H9 (cell line): Measurements from ENCODE around the gene ATP8B4. TPM values are rescaled to one million over a fixed set of nuclear protein-coding genes. Genes with fewer than 3 reads are reported as not detected.

ENCODE experiments used
- DNase-seq: peaks from one replicate; pipeline ENCODE4 v3.0.0-alpha.2; 2017
- H2AFZ ChIP-seq: one replicate; pipeline ENCODE4 v1.6.1; 2013; ENCODE audit warnings: mild to moderate bottlenecking, low read length, control low read depth, moderate library complexity
- H2AK5ac ChIP-seq: 2 replicates; pipeline ENCODE4 v1.6.1; 2013; ENCODE audit warnings: low read length, control low read depth, mixed read lengths; ENCODE audit not compliant: insufficient read length
- H2BK120ac ChIP-seq: one replicate; pipeline ENCODE4 v1.6.1; 2013; ENCODE audit warnings: low read depth, mild to moderate bottlenecking, low read length, control low read depth, inconsistent platforms; ENCODE audit not compliant: poor library complexity, severe bottlenecking
- H2BK12ac ChIP-seq: 2 replicates; pipeline ENCODE4 v1.6.1; 2013; ENCODE audit warnings: low read length, control low read depth, mixed read lengths, low read depth; ENCODE audit not compliant: insufficient read length
- H2BK15ac ChIP-seq: 2 replicates; pipeline ENCODE4 v1.6.1; 2013; ENCODE audit warnings: low read depth, low read length, control low read depth
- H2BK20ac ChIP-seq: one replicate; pipeline ENCODE4 v1.6.1; 2013; ENCODE audit warnings: low read depth, mild to moderate bottlenecking, low read length, control low read depth, inconsistent platforms; ENCODE audit not compliant: poor library complexity, severe bottlenecking
- H2BK5ac ChIP-seq: 2 replicates; pipeline ENCODE4 v1.6.1; 2013; ENCODE audit warnings: low read length, control low read depth, mixed read lengths; ENCODE audit not compliant: insufficient read length
- H3K14ac ChIP-seq: 2 replicates; pipeline ENCODE4 v1.6.1; 2013; ENCODE audit warnings: low read length, control low read depth; ENCODE audit not compliant: insufficient read depth
- H3K18ac ChIP-seq: 2 replicates; pipeline ENCODE4 v1.6.1; 2013; ENCODE audit warnings: low read depth, mild to moderate bottlenecking, mixed read lengths, low read length, control low read depth; ENCODE audit not compliant: insufficient read length
- H3K23ac ChIP-seq: 2 replicates; pipeline ENCODE4 v1.6.1; 2013; ENCODE audit warnings: low read length, control low read depth, mixed read lengths, low read depth; ENCODE audit not compliant: insufficient read length
- H3K23me2 ChIP-seq: 2 replicates; pipeline ENCODE4 v1.6.1; 2013; ENCODE audit warnings: low read depth, mild to moderate bottlenecking, mixed read lengths, low read length, control low read depth; ENCODE audit not compliant: insufficient read length, poor library complexity, severe bottlenecking
- H3K27ac ChIP-seq: 2 replicates; pipeline ENCODE4 v1.5.1; 2013; ENCODE audit warnings: low read length, control low read depth, mixed read lengths, low read depth; ENCODE audit not compliant: insufficient read length
- H3K27me3 ChIP-seq: 2 replicates; pipeline ENCODE4 v1.6.1; 2013; ENCODE audit warnings: low read length, control low read depth, inconsistent platforms; ENCODE audit not compliant: insufficient read depth
- H3K4ac ChIP-seq: 2 replicates; pipeline ENCODE4 v1.6.1; 2013; ENCODE audit warnings: low read depth, mild to moderate bottlenecking, control low read depth, inconsistent platforms, low read length, moderate library complexity
- H3K4me1 ChIP-seq: 2 replicates; pipeline ENCODE4 v1.6.1; 2013; ENCODE audit warnings: low read length, control low read depth, inconsistent platforms; ENCODE audit not compliant: insufficient read depth
- H3K4me2 ChIP-seq: 2 replicates; pipeline ENCODE4 v1.6.1; 2013; ENCODE audit warnings: low read length, control low read depth, mixed read lengths; ENCODE audit not compliant: insufficient read length, insufficient read depth
- H3K56ac ChIP-seq: 2 replicates; pipeline ENCODE4 v1.6.1; 2013; ENCODE audit warnings: low read depth, mild to moderate bottlenecking, mixed read lengths, low read length, control low read depth; ENCODE audit not compliant: insufficient read length
- H3K79me1 ChIP-seq: 2 replicates; pipeline ENCODE4 v1.6.1; 2013; ENCODE audit warnings: low read depth, mild to moderate bottlenecking, moderate library complexity, low read length, control low read depth, inconsistent platforms; ENCODE audit not compliant: insufficient read depth, poor library complexity, severe bottlenecking
- H3K79me2 ChIP-seq: 2 replicates; pipeline ENCODE4 v1.6.1; 2013; ENCODE audit warnings: low read length, control low read depth, inconsistent platforms; ENCODE audit not compliant: insufficient read depth
- H3K9ac ChIP-seq: 2 replicates; pipeline ENCODE4 v1.6.1; 2013; ENCODE audit warnings: low read length, control low read depth, mixed read lengths; ENCODE audit not compliant: insufficient read length; ENCODE audit errors: extremely low read depth
- H3K9me3 ChIP-seq: one replicate; pipeline ENCODE4 v1.6.1; 2013; ENCODE audit warnings: low read depth, low read length, inconsistent platforms; ENCODE audit not compliant: control insufficient read depth
- H3T11ph ChIP-seq: one replicate; pipeline ENCODE4 v1.6.1; 2013; ENCODE audit warnings: mild to moderate bottlenecking, low read length, control low read depth, inconsistent platforms
- H4K20me1 ChIP-seq: one replicate; pipeline ENCODE4 v1.6.1; 2013; ENCODE audit not compliant: control insufficient read depth, insufficient read length, insufficient read depth
- H4K5ac ChIP-seq: 2 replicates; pipeline ENCODE4 v1.6.1; 2013; ENCODE audit warnings: low read depth, mild to moderate bottlenecking, mixed read lengths, low read length, control low read depth; ENCODE audit not compliant: insufficient read length
- H4K8ac ChIP-seq: replicated peaks from 2 replicates; pipeline ENCODE4 v1.6.1; 2013; ENCODE audit warnings: low read length, control low read depth, mixed read lengths, low read depth; ENCODE audit not compliant: insufficient read length
- H4K91ac ChIP-seq: 2 replicates; pipeline ENCODE4 v1.6.1; 2013; ENCODE audit warnings: low read depth, mild to moderate bottlenecking, moderate library complexity, mixed read lengths, low read length, control low read depth; ENCODE audit not compliant: insufficient read length
- H3K27ac Mint-ChIP-seq, 3 experiments: 2 replicates in 2 of 3; 3 replicates in 1 of 3; pipeline ENCODE4 v1.8.0; 2020 to 2021; ENCODE audit warnings: mixed read lengths in 3 of 3, mild to moderate bottlenecking in 1 of 3, moderate library complexity in 1 of 3
- H3K27me3 Mint-ChIP-seq: 2 replicates; pipeline ENCODE4 v1.8.0; 2021; ENCODE audit warnings: low read depth, mild to moderate bottlenecking, moderate library complexity, mixed read lengths
- H3K36me3 Mint-ChIP-seq, 3 experiments: 2 replicates in 2 of 3; 3 replicates in 1 of 3; pipeline ENCODE4 v1.8.0; 2020 to 2021; ENCODE audit warnings: low read depth in 3 of 3, mixed read lengths in 3 of 3; ENCODE audit not compliant: insufficient read depth in 1 of 3
- H3K4me1 Mint-ChIP-seq, 2 experiments: 2 replicates each; pipeline ENCODE4 v1.8.0; 2020; ENCODE audit warnings: mixed read lengths in 2 of 2
- H3K4me3 Mint-ChIP-seq, 2 experiments: 2 replicates in 1 of 2; 3 replicates in 1 of 2; pipeline ENCODE4 v1.8.0; 2020 to 2021; ENCODE audit warnings: mild to moderate bottlenecking in 2 of 2, mixed read lengths in 2 of 2, moderate library complexity in 1 of 2
- H3K9me3 Mint-ChIP-seq, 2 experiments: 2 replicates in 1 of 2; 3 replicates in 1 of 2; pipeline ENCODE4 v1.8.0; 2020; ENCODE audit warnings: mild to moderate bottlenecking in 2 of 2, mixed read lengths in 2 of 2, moderate library complexity in 1 of 2
- CTCF ChIP-seq: fragments of 200-600 bp; sonication (generic); conservative IDR thresholded peaks from 3 replicates; pipeline ENCODE4 v1.8.0; 2021; ENCODE audit warnings: antibody characterized with exemption, mild to moderate bottlenecking
- WGBS: extraction: QIAGEN DNeasy Blood & Tissue Kit; methylation state at CpG from one replicate; pipeline ENCODE4 v1.1.7; 2013; ENCODE audit warnings: missing lambda C conversion rate, low lambda C conversion rate, mixed read lengths; ENCODE audit not compliant: insufficient read length; ENCODE audit errors: extremely low coverage; 5-methylcytosine and 5-hydroxymethylcytosine counted together
- total RNA-seq: library from RNA; stranded (reverse); gene quantifications from 2 replicates; pipeline ENCODE4 v1.2.1, GENCODE V29; 2021

Gene ATP8B4
- total RNA-seq, 1 experiment from 2014 or later, result 0.52 TPM

- no peak overlapping the region for H3K27ac ChIP-seq
- H3K79me1 ChIP-seq, result no peaks in the 10 kb centered on the region
- H3K36me3 Mint-ChIP-seq, result no peaks in the 10 kb centered on the region
- H3K4me1 ChIP-seq, result no peaks in the 10 kb centered on the region
- H3K14ac ChIP-seq, result no peak overlapping the region
- no peak overlapping the region for H3K56ac ChIP-seq
- no peaks in the 10 kb centered on the region for H3K27me3 Mint-ChIP-seq
- WGBS, result no CpG with 5 or more reads among the region's 3 CpGs
- H3K4ac ChIP-seq, result no peak overlapping the region
- no peaks in the 10 kb centered on the region for H3K23me2 ChIP-seq
- H3K4me3 Mint-ChIP-seq, result no peak overlapping the region
- H2BK20ac ChIP-seq, result no peak overlapping the region
- no peak overlapping the region for H2AK5ac ChIP-seq
- no peak overlapping the region for H4K8ac ChIP-seq
- no peaks in the 10 kb centered on the region for H3K79me2 ChIP-seq
- H3K4me1 Mint-ChIP-seq, result peaks cover 0 to 3% of the 10 kb centered on the region in 2 experiments; a peak in 2 of 4 replicates
- TF ChIP-seq CTCF, result no peak
- H2BK15ac ChIP-seq, result no peak overlapping the region
- H2BK12ac ChIP-seq, result no peak overlapping the region
- H2BK120ac ChIP-seq, result no peak overlapping the region
- H3K9me3 Mint-ChIP-seq, result no peaks in the 10 kb centered on the region
- no peaks in the 10 kb centered on the region for H3K27me3 ChIP-seq
- H2BK5ac ChIP-seq, result no peak overlapping the region
- H3K9me3 ChIP-seq, result no peaks in the 10 kb centered on the region
- no peak overlapping the region for H3K4me2 ChIP-seq
- no peak overlapping the region for H4K91ac ChIP-seq
- H3T11ph ChIP-seq, result no peak overlapping the region
- H4K5ac ChIP-seq, result no peak overlapping the region
- H3K27ac Mint-ChIP-seq, result no peak overlapping the region
- H3K23ac ChIP-seq, result no peak overlapping the region
- H3K18ac ChIP-seq, result no peak overlapping the region
- no peak overlapping the region for H3K9ac ChIP-seq
- no peaks in the 10 kb centered on the region for H4K20me1 ChIP-seq
- no peak for DNase-seq
- H2AFZ ChIP-seq, result no peak overlapping the region
Observed at GRCh38 chr15:49830391-49830790, 288.6 kb downstream of the ATP8B4 start.
